ENCODE measurements around the gene DPM2.

DNA sequence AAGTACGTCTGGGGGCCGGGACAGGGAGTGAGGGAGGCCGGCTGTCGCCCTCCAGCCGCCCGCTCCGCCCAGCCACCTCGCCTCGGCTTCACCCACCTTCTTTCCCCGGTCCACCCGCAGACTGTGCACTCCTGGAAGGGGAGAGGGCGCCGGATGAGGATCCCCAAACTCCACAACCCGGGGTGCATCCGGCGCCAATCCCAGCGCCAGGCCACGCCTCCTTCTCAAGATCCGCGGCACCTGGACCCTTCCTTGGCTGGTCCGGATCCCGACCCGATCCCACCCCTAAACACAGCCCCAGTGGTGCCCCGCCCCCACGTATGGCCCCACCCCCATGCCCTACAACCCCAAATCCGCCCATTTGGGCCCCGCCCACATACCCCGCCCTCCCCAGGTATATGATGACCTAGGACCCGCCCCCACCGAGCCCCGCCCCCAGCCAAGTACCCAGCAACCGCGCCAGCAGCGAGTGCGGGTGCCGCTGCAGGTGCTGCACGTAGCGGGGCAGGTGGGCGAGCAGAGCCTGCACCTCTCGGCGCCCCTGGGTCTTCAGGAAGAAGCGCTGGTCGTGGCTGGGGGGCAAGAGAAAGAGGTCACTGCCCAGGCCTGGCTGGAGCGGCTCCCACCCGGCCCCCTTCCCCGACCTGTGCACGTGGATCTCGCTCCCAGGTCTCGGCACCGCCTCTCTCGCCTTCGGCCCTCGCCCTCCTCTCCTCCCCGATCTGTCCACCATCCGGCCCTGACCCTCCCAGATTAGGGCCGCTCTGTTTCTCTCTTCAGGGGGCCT lies 10.3 kb downstream of the DPM2 start:
- TF ChIP-seq ELF4 (IDR thresholded peaks at IDR 0.05) = no peak
- TF ChIP-seq FOXM1 (IDR thresholded peaks at IDR 0.05; ENCODE audit: borderline replicate concordance) = no peak
- TF ChIP-seq SUZ12 (IDR thresholded peaks at IDR 0.05) = no peak

All from HEK293T (cell line).